NCI-H2081 treated with DMSO at 0.1 percent for 48 hours (cell line): ENCODE data around the gene FGD3.

Experiments used
- DNase-seq: peaks from one replicate; lab custom pipeline; 2025; lab: John Stamatoyannopoulos, UW

The FGD3 gene

GRCh38 chr9:92960561-92961290 is 13.4 kb downstream of the FGD3 start:
- no peak for DNase-seq

DNA sequence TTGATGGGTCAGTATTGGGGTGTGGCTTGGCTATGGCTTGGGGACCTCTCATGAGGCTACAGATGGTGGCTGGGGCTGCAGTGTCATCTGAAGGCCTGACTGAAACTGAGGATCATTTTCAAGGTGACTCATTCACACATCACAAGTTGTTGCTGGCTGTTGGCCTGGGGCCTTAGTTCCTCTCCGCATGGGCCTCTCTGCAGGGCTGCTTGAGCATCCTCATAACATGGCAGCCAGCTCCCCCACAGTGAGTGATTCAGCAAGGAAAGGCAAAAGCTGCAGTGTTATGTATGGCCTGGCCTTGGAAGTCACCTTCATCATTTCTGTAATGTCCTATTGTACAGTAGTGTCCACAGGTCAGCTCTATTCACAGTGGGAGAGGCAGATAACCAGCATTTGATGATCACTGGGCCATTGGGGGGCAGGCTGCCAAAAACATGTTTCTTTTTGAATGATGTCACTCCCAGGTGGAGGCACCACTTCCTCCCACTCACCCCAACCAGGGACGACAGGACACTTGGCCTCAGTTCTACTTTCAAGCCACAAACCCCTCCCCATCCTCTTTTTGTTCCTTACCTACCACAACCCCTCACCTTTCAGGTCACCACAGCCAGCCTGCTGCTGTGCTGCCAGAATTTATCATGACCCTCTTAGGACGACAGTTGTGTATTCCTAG is 14.4 kb downstream of the FGD3 start:
- no peak for DNase-seq

DNA sequence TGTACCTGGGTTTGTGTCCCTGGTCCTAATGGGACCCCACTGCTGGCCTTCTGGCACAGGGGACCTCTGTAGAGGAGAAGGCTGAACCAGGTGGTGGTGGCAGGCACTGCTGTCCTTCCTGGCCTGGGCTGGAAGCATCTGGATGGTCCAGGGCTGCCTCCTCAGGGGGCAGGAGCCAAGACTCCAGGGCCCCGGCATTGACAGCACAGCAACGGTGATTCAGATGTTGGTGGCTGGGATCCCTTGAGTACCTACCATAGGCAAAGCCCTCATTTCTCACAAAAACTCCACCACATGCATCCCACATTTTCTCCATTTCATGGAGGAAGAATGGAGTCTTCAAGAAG is 15.0 kb downstream of the FGD3 start:
- no peak for DNase-seq

DNA sequence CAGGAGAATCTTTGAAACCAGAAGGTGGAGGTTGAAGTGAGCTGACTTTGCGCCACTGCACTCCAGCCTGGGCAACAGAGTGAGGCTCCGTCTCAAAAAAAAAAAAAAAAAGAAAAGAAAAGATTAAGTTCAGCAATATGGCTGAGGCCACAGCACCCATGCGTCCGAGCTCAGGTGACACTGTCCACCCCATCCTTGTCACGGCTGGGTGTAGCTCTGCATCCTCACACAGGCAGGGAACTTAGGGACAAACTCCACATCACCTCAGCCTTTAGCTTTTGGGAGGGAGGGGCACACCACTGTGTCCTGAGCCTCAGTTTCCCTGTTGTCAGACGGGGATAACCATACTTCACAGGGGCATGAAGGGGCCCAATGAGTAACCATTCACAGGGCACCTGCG is 15.5 kb downstream of the FGD3 start:
- DNase-seq = no peak

DNA sequence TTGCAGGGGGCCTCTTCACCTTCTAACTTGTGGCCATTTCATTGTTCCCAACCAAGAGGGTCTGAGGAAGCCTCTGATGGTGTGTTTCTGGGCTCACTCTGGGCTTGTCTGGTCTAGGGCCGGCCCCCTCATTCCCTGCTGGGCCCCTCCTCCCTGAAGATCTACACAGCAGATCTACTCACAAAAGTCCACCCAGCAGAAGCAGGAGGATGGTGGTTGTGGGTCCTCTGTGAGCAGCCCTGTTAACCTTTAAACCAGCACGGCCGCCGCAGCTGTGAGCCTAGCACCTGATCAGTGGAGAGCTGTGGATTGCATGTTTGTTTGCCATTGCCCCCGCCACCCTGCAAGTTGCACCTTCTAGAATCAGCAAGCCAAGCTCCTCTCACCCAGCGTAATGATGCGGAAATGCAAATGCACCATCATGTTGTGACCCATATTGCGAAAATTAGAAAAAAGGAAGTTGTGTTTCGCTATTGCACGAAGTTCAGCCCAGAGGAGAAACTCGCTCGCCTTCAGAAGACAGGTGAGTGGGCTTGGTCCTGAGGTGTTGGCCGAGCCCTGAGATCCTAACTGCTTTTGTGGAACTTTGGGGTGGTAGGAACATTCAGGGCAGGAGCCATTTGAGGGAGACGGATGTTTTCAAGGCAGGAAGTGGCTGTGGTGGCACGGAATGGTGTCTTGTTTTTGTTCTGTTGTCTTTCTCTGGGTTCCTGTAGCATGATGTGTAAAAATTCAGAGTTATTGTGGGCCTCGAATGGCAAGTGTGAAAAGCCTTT is 16.7 kb downstream of the FGD3 start:
- no peak for DNase-seq

DNA sequence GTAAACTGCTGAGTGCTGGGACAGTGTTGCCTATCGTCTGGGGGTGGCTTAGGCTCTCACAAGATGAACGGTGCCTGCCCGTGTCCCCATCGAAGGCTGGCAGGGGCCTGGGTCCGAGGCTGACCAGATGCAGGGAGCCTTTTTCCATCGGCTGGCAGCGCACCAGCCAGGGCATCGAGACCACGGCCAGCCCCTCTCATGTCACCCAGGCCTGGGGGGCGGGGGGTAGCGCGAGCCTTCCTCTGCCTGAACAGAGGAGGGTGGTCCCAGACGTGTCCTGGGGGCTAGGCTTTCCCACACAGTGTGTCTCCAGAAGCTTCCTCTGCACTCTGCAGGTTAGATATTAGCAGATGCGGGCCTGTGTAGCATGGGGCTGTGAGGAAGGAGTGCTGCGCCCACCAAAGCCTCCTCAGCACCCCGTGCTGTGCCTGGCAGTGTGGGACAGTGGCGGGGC is 17.3 kb downstream of the FGD3 start:
- no peak for DNase-seq

- no peak for DNase-seq
These were observed 17.9 kb downstream of the FGD3 start for GRCh38 chr9:92965061-92965758.

DNA sequence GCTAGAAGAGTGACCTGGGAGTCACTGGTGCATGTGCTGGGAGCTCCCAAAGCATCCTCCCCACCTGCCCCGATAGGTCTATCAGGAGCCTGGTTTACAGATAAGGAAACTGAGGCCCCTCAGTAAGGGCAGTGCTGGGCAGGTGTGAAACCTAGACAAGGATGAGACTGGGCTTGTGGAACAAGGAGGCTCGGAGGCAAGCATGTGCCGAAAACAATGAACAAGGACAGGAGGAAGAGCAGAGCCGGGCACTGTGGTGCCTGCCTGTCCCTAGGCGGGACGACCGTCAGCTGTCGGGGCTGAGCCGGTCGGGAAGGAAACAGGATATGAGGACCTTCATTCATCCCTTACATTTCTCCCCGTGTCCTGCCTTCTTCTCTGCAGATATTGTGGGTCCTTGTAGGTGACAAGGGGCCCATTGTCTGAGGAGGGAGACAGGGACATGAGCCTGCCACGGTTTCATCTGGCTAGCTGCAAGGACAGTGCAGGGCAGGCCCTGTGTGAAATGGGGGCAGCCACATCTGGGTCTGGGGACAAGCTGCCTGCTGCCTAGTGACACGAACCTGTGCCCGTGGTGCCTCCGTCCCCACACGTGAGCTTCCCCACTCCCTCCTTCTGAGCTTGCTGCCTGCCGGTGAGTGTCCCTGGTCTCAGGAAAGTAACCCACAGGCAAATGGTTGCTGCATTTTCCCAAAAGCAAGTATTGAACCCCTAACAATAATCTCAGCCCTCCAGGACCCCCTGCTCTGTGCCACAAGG is 18.6 kb downstream of the FGD3 start:
- DNase-seq = no peak

DNA sequence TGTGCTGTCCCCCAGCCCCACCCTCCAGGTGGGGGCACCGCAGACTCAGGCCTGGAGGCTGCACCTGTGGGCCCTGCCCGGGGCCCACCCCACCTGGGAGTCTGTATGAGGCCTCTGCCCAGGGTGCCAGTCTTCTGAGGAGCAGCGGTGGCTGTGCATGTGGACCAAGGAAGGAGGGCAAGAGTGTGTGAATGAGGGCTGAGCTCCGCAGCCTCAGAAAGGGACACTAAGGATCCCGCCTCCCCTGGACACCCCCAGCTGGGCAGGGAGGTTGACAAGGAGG is 19.1 kb downstream of the FGD3 start:
- no peak for DNase-seq

DNA sequence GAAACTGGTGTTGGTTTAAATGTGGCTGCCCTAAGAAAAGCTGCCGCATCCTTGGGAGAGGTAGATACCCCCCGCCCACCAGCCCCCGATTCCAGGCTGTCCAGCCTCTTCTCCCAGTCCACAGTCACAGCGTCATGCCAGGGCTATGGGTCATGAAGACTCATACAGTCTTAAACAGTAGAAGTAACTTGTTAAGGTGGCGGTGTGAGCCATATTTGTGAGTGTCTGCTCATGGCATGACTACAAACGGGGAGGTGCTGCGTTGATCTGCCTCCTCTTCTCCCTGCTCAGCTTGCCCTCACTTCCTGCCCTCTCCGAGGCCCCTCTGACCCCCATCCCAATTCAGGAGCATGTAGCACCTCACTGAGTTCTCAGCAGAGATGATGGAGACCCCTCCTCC is 20.8 kb downstream of the FGD3 start:
- no peak for DNase-seq

DNA sequence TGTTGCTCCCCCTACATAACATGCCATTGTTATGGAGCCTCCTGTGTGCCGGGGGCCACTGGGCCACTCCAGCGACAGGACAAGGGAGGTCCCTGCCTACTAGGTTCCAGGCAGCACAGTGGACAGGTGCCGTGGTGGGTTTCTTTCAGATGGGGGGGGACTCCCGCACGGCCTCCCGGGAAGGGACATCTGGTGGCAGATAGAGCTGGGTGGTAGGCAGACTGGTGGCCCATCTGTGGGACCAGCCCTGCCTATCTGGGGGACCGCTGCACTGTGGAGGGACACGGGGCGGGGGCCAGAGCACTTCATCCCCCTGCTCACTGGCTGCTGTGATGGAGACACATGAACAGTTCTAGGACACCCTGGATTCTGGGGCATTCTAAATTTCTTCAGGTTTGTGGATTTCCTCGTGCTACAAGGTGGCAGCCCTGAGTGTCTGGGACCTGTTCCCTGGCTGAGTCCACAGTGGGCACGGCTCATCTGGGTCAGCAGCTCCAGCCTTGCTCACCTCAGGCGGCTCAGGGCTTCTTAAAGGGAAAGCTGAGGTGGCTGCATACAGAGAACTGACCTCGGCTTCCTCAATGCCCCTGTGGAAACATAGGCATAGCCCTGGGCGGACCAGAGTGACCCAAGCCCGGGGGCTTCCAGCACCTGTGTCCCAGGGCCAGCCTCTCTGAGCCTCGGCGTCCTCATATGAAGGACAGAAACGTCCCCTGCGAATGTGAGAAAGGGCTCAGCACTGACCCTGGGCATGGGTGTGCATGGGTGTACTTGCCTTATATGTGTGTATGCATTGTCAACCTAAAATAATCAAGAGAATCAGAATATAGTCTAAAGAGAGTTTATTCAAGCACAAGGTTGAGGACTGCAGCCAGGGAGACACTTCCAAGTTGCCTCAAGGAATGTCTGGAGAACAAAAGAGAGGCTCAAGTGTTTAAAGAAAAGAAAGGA is 22.5 kb downstream of the FGD3 start:
- no peak for DNase-seq

DNA sequence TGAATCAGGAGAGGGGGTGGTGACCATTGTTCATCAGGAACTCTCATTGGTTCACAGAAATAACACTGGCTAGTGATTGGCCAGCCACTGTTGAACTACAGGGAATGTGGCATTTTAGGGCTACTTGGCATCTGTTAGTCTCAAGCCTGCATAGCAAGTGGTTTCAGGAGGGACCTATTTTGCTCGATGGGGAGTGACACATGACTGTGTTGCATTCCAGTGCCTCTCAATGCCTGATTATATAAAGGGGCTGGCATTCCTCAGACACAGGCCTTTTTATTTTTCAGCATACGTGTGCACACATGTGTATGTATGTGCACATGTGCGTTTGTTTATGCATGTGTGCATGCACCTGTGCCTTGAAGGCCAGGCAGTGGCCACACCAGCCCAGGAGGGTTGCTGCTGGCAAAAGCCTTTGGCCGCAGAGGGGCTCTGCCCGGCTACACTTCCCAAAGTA is 23.2 kb downstream of the FGD3 start:
- DNase-seq = no peak

- DNase-seq = no peak
These were observed 23.8 kb downstream of the FGD3 start for GRCh38 chr9:92971121-92971520.

- DNase-seq = no peak
These were observed 24.5 kb downstream of the FGD3 start for GRCh38 chr9:92971776-92972175.

DNA sequence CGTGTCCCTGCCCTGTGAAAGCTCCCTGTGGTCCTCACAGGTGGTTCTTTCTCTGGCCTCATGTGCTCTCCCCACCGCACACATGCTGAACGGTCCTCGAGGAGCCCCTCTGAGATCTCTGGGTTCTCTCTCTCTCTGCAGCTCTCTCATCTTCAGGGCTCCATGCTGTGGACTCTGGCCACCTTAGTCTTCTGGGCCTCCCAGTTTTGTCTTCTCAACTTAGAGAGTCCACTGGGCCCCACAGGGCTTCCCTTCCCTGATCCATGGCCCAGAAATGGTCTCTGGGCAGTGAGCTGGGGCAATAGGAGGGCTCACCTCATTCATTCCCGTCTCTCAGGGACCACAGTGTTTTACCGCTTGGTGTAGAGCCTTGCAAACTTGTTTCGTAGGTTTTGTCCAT is 26.4 kb downstream of the FGD3 start:
- DNase-seq = no peak

GRCh38 chr9:92974161-92974661 is 26.9 kb downstream of the FGD3 start:
- DNase-seq = no peak

- DNase-seq = no peak
These were observed 27.7 kb downstream of the FGD3 start for GRCh38 chr9:92974761-92975755.

- no peak for DNase-seq
These were observed 29.1 kb downstream of the FGD3 start for GRCh38 chr9:92976431-92976830.

DNA sequence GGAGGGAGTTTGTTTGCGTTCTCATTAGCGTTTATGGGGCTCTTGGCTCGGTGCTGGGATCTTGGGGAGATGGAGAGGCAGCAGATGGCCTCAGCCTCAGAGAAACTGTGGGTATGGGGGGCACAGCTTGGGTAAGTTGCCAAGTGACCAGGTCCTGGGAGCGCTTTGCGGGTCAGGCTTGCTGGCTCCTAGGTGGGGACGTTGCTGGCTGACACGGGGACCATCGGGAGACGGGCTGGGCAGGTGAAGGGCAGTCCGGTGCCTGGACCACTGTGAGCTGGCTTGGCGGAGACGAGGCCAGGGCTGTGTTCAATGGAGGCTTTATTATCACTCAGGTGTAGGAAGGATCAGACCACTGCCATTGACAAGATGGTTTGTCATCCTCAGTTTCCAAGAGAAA is 30.0 kb downstream of the FGD3 start:
- no peak for DNase-seq
